Ammon's horn (tissue), 1 donor: ENCODE data around the gene PRR23E.
A peak's percentile ranks its signal among the peaks of the same experiment; 100 is the strongest.

Source experiments
- DNase-seq: peaks from one replicate; pipeline ENCODE4 v3.0.0-alpha.2; 2016; ENCODE audit warnings: low spot score

Gene PRR23E

GRCh38 chr3:127185268-127185667, 7.7 kb upstream of the PRR23E start:
- no peak for DNase-seq

GRCh38 chr3:127185962-127186674, 6.8 kb upstream of the PRR23E start:
- DNase-seq: no peak

GRCh38 chr3:127187316-127187715, 5.6 kb upstream of the PRR23E start:
- no peak for DNase-seq

- no peak for DNase-seq
Observed at GRCh38 chr3:127193341-127193740, 410 bp downstream of the PRR23E start.

- DNase-seq: no peak
Observed at GRCh38 chr3:127193775-127194174, 844 bp downstream of the PRR23E start.

GRCh38 chr3:127194601-127195187, 1.8 kb downstream of the PRR23E start:
- no peak for DNase-seq

GRCh38 chr3:127195417-127195816, 2.5 kb downstream of the PRR23E start:
- no peak for DNase-seq

GRCh38 chr3:127196002-127196401, 3.1 kb downstream of the PRR23E start:
- DNase-seq: no peak

GRCh38 chr3:127196466-127197299, 3.8 kb downstream of the PRR23E start:
- DNase-seq: no peak

- DNase-seq: no peak
Observed at GRCh38 chr3:127197300-127198189, 4.6 kb downstream of the PRR23E start.

- DNase-seq: no peak
Observed at GRCh38 chr3:127200086-127200691, 7.3 kb downstream of the PRR23E start.

- DNase-seq: no peak
Observed at GRCh38 chr3:127203024-127203423, 10.1 kb downstream of the PRR23E start.

- DNase-seq: no peak
Observed at GRCh38 chr3:127204841-127205582, 12.1 kb downstream of the PRR23E start.

GRCh38 chr3:127206154-127206553, 13.2 kb downstream of the PRR23E start:
- peak; percentile 57 for DNase-seq

- no peak for DNase-seq
Observed at GRCh38 chr3:127206611-127207516, 13.9 kb downstream of the PRR23E start.

GRCh38 chr3:127207727-127208482, 15.0 kb downstream of the PRR23E start:
- DNase-seq: no peak

GRCh38 chr3:127208483-127209100, 15.7 kb downstream of the PRR23E start:
- no peak for DNase-seq

GRCh38 chr3:127209155-127209839, 16.4 kb downstream of the PRR23E start:
- no peak for DNase-seq
